ENCODE results near the gene SCUBE1.

DNA sequence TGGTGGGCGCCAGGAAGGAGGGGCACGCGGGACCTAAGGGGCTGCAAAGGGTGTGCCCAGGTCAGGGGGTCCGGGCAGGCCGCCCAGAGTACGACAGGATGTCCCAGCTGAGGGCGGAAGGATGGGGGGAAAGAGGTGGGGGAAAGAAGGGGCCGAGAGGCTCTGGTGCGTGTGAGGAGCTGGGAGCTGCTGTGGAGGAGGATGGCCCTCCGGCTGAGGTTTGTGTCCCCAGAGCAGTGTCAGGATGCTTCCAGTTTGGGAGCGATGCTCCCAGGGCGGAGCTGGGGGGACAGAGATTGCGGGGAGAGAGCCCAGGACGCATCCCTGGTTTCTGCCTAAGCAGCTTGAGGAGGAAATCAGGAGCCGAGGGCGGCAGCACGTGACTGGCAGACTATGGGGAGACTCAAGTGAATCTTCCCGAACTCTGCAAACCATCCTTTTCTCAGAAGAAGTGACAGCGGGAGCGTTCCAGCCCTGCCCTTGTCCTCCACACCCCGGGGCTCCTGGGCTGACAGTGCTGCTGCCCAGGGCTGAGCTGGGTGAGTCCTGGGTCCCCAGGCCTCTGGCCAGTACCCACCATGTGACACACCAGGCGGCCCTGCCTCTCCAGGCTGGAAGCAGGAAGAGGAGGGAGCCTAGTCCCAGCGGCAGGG is 136.5 kb downstream of the SCUBE1 start:
- TF ChIP-seq ZNF70 (CRISPR knock-in tag; IDR thresholded peaks at IDR 0.05) (no peak), TOX (CRISPR knock-in tag; IDR thresholded peaks at IDR 0.05; ENCODE audit: borderline replicate concordance) (no peak), ARNTL (CRISPR knock-in tag; IDR thresholded peaks at IDR 0.05; ENCODE audit: borderline replicate concordance, low read depth) (no peak)
- TF ChIP-seq, protein P1, sequence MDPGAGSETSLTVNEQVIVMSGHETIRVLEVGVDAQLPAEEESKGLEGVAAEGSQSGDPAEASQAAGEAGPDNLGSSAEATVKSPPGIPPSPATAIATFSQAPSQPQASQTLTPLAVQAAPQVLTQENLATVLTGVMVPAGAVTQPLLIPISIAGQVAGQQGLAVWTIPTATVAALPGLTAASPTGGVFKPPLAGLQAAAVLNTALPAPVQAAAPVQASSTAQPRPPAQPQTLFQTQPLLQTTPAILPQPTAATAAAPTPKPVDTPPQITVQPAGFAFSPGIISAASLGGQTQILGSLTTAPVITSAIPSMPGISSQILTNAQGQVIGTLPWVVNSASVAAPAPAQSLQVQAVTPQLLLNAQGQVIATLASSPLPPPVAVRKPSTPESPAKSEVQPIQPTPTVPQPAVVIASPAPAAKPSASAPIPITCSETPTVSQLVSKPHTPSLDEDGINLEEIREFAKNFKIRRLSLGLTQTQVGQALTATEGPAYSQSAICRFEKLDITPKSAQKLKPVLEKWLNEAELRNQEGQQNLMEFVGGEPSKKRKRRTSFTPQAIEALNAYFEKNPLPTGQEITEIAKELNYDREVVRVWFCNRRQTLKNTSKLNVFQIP (CRISPR knock-in tag; IDR thresholded peaks at IDR 0.05; ENCODE audit: borderline replicate concordance, low read depth), result no peak

Data from SK-N-SH treated with all-trans-retinoic acid at 6 μM for 48 hours (cell line).